ENCODE results near the gene CRACR2A.

- no peak for TF ChIP-seq TCF7L2 (IDR thresholded peaks at IDR 0.05; ENCODE audit: low read depth, low read length)
- TF ChIP-seq CTCF (IDR thresholded peaks at IDR 0.05): no peak
- TF ChIP-seq POLR2AphosphoS5 (IDR thresholded peaks at IDR 0.05; ENCODE audit: low read depth, low read length): no peak
- TF ChIP-seq, protein P1, sequence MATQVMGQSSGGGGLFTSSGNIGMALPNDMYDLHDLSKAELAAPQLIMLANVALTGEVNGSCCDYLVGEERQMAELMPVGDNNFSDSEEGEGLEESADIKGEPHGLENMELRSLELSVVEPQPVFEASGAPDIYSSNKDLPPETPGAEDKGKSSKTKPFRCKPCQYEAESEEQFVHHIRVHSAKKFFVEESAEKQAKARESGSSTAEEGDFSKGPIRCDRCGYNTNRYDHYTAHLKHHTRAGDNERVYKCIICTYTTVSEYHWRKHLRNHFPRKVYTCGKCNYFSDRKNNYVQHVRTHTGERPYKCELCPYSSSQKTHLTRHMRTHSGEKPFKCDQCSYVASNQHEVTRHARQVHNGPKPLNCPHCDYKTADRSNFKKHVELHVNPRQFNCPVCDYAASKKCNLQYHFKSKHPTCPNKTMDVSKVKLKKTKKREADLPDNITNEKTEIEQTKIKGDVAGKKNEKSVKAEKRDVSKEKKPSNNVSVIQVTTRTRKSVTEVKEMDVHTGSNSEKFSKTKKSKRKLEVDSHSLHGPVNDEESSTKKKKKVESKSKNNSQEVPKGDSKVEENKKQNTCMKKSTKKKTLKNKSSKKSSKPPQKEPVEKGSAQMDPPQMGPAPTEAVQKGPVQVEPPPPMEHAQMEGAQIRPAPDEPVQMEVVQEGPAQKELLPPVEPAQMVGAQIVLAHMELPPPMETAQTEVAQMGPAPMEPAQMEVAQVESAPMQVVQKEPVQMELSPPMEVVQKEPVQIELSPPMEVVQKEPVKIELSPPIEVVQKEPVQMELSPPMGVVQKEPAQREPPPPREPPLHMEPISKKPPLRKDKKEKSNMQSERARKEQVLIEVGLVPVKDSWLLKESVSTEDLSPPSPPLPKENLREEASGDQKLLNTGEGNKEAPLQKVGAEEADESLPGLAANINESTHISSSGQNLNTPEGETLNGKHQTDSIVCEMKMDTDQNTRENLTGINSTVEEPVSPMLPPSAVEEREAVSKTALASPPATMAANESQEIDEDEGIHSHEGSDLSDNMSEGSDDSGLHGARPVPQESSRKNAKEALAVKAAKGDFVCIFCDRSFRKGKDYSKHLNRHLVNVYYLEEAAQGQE (IDR thresholded peaks at IDR 0.05; ENCODE audit: insufficient read depth in 1 of 2, low read depth in 2 of 2, low read length in 1 of 2): no peak
- TF ChIP-seq SIN3A (IDR thresholded peaks at IDR 0.05; ENCODE audit: borderline replicate concordance, insufficient read depth, low read depth, low read length): no peak
Measured at GRCh38 chr12:3622822-3623690, 129.9 kb downstream of the CRACR2A start.

All from Panc1 (cell line).